ENCODE data around the gene TMEM43.

The TMEM43 gene

GRCh38 chr3:14178247-14179113 lies 53.6 kb downstream of the TMEM43 start, which contains the start of the genes LSM3 and XPC:
Gene LSM3, plus strand, starts transcription at chr3:14178817. Its CDS starts 44 bp downstream, at chr3:14178861.
Gene XPC, minus strand, starts transcription at chr3:14178601. Its CDS starts 33 bp downstream, at chr3:14178568.
- DNase-seq (ENCODE audit: low read depth), result peak; percentile 99

DNA sequence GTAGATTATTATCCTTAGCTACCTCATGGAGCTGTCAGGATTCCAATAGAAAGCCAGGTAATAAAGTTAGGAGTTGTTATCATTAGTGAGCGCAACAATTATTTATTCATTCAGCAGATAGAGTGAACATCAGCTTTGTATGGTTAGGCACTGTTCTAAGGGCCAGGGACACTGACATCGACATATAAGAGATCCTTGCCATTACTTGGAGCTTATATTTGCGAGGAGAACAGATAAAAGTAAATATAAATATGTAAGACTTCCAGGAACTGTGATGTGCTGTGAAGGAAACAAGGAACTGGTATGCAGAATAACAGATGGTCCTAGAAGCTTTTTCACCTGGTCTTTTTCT lies 54.2 kb downstream of the TMEM43 start:
- no peak for DNase-seq (ENCODE audit: low read depth)

DNA sequence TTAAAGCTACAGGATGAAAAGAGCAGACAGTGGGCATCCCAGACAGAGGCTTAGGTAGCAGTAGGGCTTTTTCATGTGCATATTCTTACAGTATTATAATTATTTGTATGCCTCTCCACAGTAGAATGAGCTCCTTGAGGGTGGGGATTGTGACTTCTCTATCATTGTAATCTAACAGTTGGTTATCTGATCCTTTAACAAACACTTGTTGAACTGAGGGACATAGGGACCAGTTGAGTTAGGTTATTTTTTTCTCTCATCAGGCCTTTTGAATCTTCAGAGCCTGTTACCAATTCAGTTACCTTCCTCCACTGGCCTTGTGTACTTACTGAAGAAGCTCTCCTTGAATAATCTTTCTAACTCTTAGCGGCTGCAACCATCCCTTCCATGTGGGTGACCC lies 54.9 kb downstream of the TMEM43 start:
- DNase-seq (ENCODE audit: low read depth), result no peak

DNA sequence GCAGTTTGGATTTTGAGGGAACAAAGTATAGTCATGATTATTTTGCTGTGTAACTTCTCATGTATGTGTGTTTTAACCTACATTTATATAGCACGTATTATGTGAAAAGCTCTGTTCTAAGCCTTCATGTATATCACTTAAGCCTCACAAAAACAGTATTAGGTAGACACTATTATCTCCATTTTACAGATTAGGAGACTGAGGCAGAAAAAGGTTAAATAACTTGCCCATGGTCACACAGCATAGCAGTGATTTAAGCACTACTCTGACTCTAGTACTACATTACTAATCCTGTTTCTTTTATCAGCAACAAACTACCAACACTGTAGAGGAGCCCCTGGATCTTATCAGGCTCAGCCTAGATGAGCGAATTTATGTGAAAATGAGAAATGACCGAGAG lies 56.4 kb downstream of the TMEM43 start:
- DNase-seq (ENCODE audit: low read depth), result no peak

DNA sequence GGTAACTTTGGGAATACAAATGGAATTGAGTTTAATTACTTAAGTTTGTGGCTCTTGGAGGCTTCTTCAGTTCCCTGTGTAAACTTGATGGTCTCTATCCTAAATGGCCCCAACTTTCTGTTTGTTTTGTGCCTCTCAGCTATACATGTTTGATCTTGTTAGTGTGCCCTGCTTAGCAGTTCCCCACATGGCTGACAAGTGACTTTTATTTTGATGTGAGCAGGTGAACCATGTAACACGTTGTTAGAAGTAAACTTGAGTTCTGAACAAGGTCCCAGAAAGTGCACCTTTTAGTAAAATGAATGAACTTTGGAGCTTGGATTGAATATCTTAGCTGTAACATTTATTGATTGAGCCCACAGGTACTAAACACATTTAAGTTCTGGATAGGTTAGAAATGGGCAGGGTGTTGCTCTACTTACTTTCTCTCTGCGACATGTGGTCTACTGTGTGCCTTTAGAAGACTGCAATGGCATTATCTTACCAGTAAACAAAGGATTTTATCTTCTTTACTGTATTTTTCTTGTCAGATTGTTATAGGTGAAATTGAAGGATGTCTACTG lies 58.2 kb downstream of the TMEM43 start:
- DNase-seq (ENCODE audit: low read depth), result no peak

DNA sequence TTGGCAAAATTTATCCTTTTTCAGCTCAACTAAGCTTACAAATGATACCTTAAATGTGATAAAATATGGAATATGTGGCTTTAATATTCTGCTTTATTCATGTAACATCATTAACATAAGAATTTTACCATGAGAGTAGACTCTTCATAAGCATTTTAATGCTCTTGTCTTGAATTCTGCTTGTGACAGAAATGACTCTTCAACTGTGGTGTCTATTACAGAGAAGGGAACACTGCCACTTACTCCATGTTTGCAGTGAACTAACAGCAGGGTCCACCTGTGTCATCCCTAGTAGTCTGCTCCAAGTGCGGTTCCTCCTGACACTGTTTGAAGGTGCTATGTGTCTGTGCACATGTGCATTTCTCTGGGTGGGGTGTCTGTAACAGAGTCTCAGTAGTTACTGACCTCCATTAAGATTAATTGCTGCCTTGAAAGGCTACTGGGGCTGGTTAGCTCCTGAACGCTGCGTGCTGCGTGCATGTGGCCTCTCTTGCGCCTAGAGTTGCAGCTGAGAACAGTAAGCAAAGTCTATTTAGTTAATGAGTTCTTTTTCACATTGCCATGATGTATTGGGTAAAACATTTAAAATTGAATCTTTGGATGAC lies 62.1 kb downstream of the TMEM43 start:
- DNase-seq (ENCODE audit: low read depth), result no peak

DNA sequence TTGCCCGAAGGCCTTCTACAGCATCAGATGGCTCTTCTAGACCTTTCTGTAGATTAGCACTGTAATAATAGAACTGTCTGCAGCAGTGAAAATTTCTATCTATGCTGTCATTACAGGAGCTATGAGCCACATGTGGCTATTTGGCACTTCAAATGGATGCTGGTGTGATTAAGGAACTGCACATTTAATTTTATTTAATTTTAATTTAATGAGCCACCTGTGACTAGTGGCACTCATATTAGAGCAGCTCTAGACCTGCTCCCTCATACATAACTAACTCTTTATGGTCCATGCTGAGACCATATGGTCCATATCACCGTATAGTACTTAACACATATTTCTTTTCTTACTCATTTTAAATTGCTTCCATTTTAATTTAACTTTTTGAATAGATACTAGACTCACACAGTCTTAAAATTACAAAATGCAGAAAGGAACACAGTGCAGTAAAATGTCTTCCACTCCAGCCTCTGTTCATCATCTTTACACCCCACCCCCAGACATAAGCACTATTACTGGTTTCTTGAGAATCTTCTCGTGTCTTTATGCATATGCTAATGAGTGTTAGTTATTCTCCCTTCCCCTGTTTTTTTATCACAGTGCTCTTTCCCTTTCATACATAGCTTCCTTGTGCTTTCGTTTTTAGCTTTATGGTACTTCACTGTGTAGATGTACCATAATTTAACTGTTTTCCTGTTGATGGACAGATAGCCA lies 63.3 kb downstream of the TMEM43 start:
- DNase-seq (ENCODE audit: low read depth), result no peak
